Ramos (cell line): ENCODE data around the gene TTC17.
"Not testable (repeated sequence)": the region's sequence is repeated elsewhere in the genome, so short reads cannot be mapped to it uniquely, and the experiment has no call there.

Experiments
- in situ Hi-C: fragments of 300-500 bp; cut with MboI; formaldehyde crosslinking; loops from one replicate; pipeline ENCODE4 v1.14.3; 2022; ENCODE audit warnings: low sequenced_read_pairs; ENCODE audit not compliant: unreplicated experiment

TTC17 gene

DNA sequence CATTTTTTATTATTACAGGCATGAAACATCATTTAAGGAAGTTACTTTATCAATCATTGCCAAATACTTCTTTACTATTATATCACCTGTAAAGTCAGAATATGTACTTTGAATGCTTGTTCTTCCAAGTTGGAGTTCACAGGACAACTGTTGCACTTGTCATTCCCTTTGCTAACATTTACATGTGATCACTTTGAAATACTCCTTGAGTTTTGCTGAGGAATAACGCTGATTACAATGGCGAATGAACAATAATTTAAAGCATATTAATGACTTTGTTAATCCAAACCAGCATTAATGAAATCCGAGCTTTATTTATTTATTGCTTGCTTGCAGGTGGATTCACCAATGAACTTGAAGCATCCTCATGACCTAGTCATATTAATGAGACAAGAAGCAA lies 20.2 kb downstream of the TTC17 start:
- in situ Hi-C loops, result no loop called here

- in situ Hi-C loops, result no loop called here
These were observed 23.1 kb downstream of the TTC17 start for GRCh38 chr11:43381802-43382201.

- in situ Hi-C loops, result no loop called here
These were observed 23.9 kb downstream of the TTC17 start for GRCh38 chr11:43382614-43383013.

DNA sequence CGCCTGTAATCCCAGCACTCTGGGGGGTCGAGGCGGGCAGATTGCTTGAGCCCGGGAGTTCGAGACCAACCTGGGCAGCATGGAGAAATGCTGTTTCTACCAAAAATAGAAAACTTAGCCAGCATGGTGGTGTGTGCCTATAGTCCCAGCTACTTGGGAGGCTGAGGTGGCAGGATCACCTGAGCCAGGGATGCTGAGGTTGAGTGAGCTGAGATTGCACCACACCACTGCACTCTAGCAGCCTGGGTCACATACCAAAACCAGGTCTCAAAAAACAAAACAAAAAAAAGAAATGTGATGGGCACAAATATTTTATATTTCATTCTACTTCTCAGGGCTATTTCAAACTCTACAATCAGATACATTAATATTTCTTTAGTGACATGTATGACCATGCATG lies 25.7 kb downstream of the TTC17 start:
- in situ Hi-C loops, result no loop called here

- in situ Hi-C loops, result no loop called here
These were observed 34.0 kb downstream of the TTC17 start for GRCh38 chr11:43392713-43393112.

DNA sequence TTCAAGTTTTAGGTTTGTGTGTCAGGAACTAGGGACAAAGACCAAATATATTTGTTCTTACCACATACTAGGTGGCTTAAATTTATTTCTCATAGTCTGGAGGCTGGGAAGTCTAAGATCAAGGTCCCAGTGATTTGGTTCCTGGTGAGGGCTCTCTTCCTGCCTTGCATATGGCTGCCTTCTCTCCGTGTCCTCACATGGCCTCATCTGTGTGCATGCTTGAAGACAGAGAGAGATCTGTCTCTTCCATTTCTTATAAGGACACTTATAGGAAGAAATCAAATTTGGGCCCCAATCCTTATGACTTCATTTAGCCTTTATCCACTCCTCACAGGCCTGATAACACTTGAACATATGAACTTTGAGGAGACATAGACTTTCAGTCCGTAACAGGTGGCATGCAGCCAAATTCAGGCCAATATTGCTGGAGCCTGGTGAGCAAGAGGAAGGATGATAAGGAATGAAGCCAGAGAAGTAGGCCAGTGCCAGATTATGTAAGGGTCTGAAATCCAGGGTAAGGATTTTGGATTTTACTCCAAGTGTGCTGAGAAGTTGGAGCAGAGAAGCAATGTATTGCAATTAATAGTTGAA lies 35.1 kb downstream of the TTC17 start:
- in situ Hi-C loops, result no loop called here

- in situ Hi-C loops, result no loop called here
These were observed 37.9 kb downstream of the TTC17 start for GRCh38 chr11:43396617-43397016.

DNA sequence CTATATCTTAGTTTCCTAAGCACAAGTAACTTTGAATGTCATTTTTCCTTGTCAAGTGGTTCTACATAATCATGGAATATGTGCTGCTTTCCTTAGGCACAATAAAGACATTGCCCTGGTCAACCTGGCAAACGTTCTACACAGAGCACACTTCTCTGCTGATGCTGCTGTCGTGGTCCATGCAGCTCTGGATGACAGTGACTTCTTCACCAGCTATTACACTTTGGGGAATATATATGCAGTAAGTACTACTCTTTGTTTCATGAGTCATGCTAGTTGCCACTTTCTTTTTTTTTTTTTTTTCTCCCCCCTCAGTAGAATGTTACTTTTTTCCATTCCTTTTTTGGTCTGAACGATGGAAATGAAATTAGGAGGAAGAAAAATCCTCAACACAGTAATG lies 38.5 kb downstream of the TTC17 start:
- in situ Hi-C loops, result no loop called here

DNA sequence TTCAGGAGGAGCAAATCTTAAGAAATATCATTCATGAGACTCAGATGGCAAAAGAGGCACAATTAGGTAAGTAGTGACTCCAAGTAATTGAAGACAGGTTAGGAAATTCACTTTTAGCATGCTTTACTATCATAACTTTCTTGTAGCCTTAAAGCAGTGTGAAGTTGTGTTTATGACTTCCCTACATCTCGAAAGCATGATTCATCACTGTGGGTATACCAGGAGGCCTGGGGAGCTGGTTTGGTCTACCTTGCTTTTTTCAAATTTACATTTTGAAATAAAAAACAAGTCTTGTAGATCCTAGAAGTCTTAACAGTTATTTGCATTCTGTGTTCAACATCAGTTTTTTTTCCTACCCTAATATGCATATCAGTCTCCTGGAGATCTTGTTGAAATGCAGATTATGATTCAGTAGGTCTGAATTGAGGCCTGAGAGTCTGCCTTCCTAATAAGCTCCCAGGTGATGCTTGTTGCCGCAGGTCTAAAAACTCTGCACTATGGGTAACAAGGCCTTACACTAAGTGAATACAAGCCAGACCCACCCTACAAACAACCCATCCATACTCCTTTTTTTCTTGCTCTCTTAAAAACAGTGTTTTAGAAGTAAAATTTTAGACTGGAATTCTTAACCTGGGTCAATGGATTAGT lies 41.4 kb downstream of the TTC17 start:
- in situ Hi-C loops, result no loop called here

DNA sequence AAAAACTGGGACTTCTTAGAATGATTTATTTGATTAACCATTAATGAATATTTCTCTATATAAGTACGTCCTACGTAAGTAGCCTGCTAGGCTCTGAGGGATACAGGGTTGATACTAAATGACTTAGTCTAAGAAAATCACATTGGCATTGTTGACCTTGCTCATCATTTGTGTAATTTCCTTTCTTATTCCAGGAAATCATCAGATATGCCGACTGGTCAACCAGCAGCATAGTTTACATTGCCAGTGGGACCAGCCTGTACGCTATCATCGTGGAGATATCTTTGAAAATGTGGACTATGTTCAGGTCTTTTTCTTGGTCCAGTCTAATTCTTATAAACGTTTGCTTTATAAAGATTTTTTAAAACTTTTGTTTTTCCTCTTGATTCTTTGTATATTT lies 42.5 kb downstream of the TTC17 start:
- in situ Hi-C loops, result no loop called here

DNA sequence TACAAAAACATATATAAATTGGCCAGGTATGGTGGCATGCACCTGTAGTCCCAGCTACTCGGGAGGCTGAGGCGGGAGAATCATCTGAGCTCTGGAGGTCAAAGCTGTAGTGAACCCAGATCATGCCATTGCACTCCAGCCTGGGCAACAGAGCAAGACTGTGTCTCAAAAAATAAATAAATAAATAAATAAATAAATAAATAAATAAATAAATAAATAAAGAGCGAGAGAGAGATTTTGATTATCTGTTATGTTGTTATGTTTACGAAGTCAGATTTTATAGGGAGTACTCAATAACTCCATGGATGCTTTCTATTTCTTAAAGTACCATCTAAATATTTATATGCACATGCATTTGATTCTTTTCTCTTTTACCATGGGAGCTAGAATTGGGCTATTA lies 43.1 kb downstream of the TTC17 start:
- in situ Hi-C loops, result not testable (repeated sequence)

- in situ Hi-C loops, result no loop called here
These were observed 44.9 kb downstream of the TTC17 start for GRCh38 chr11:43403357-43404231.

DNA sequence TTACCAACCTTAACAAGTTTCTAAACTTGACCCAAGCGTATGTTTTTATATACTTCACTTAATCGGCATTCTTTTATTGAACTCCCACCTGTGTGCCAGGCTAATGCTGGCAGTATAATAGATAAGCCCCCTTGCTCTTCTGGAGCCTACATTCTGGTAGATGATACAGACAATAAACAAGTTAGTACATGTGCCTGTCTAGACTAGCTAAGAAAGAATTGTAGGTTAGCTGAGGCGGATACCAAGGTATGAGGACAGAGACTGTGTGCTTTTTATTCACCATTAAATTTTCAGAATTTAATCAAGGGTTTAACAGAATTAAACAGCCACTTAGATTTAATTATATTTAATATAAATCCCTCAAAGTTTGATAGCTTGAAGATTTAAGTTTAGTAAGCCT lies 45.7 kb downstream of the TTC17 start:
- in situ Hi-C loops, result no loop called here

GRCh38 chr11:43404836-43405479 lies 46.2 kb downstream of the TTC17 start:
- in situ Hi-C loops, result no loop called here

GRCh38 chr11:43408277-43408676 lies 49.6 kb downstream of the TTC17 start:
- in situ Hi-C loops, result no loop called here

GRCh38 chr11:43410394-43410793 lies 51.7 kb downstream of the TTC17 start:
- in situ Hi-C loops, result no loop called here

DNA sequence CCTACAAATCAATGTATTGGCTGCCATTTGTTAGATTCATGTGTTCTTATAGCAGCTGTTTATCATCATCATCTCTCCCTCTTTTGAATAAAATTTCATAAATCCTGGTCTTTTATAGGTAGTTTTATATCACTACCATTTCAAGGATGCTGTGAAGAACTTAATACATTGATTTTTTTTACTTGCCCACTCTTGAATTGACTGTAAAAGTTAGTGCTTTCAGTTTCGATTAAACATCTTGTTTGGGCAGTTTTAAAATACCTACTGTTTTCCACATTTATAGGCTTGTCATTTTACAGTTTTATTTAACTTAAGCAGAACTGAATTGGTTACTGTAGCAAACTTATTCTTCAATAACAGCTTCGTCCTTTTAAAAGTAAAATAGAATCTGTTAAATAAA lies 59.5 kb downstream of the TTC17 start:
- in situ Hi-C loops, result no loop called here

DNA sequence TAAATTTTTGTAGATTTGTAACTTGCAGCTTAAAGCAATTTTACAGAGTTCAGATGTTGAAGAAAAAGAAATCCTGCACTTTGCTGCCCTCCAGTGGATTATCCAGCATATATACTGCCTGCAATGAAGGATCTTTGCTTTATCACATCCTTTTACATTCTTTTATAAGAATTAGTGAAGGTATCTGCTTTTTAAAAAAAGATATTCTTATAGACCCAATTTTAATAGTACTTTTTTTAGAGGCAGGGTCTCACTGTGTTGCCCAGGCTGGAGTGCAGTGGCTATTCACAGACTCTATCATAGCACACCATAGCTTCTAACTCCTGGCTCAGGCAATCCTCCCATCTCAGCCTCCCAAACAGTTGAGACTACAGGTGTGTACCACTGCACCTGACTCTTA lies 60.7 kb downstream of the TTC17 start:
- in situ Hi-C loops, result no loop called here

DNA sequence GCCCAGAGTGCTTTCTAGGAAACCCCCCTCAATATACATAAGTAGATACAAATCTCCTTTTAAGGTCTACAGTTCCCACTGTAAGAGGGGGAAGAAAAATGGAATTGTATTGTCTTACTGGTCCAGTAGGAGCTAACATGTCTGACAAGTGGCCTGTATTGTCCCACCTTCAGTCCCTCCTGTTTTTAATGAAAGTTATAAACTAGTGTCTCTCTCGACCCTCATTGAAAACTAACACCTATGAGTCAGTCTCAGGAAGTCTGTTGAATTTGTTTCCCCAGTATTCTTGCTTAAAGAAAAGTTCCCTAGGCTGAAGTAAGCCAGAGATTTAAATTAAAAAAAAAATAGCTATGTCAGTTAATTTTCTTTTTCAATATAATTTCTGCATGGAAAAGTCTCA lies 69.3 kb downstream of the TTC17 start:
- in situ Hi-C loops, result no loop called here

DNA sequence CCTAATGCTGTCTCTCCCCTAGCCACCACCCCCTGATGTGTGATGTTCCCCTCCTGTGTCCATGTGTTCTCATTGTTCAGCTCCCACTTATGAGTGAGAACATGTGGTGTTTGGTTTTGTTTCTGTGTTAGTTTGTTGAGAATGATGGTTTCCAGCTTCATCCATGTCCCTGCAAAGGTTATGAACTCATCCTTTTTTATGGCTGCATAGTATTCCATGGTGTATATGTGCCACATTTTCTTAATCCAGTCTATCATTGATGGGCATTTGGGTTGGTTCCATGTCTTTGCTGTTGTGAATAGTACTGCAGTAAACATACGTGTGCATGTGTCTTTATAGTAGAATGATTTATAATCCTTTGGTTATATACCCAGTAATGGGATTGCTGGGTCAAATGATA lies 72.2 kb downstream of the TTC17 start:
- in situ Hi-C loops, result not testable (repeated sequence)

DNA sequence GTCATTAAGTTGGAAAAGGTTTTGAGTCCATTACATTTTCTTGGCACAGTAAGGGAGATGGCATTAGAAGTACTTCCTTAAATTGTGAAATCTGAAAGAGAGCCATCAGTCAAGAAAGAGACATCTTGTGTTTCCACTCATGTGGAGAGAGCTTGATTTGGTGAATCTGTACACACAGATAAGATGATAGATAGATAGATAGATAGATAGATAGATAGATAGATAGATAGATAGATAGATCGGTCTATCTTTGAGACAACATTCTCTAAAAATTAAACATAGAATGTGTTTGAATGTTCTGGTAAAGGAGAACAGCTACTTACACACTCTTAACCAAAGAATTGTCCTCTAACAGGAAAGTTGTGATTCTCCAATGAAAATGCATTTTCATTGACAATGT lies 76.2 kb downstream of the TTC17 start:
- in situ Hi-C loops, result no loop called here
